Stimulated activated CD4-positive, alpha-beta T cell treated with anti-CD3 and anti-CD28 coated beads, Interleukin-12 subunit alpha, Interleukin-12 subunit beta, amount 100 ng/mL, for 24 hours (primary cell): ENCODE data around the gene TMA16.
"Not testable (repeated sequence)": the region's sequence is repeated elsewhere in the genome, so short reads cannot be mapped to it uniquely, and the experiment has no call there.

ENCODE experiments used
- DNase-seq, 2 experiments: peaks; one replicate each; pipeline ENCODE4 v3.0.0-alpha.2; 2020; ENCODE audit warnings: low read depth in 2 of 2

TMA16 gene

GRCh38 chr4:163494360-163495241, at the start of gene TMA16:
Gene TMA16, plus strand, starts transcription at chr4:163494690. Its CDS starts 112 bp downstream, at chr4:163494802.
- peak; percentile 81 to 84 for DNase-seq

GRCh38 chr4:163447023-163447422, 47.5 kb upstream of the TMA16 start:
- not testable (repeated sequence) for DNase-seq

GRCh38 chr4:163447481-163447880, 47.0 kb upstream of the TMA16 start:
- no peak for DNase-seq

GRCh38 chr4:163448540-163449203, 45.8 kb upstream of the TMA16 start:
- DNase-seq = no peak

GRCh38 chr4:163462556-163462955, 31.9 kb upstream of the TMA16 start:
- no peak for DNase-seq

- DNase-seq = no peak
These were observed 27.3 kb upstream of the TMA16 start for GRCh38 chr4:163467082-163467770.

- DNase-seq = no peak
These were observed 24.1 kb upstream of the TMA16 start for GRCh38 chr4:163470391-163470790.

GRCh38 chr4:163473130-163473529, 21.4 kb upstream of the TMA16 start:
- no peak for DNase-seq

GRCh38 chr4:163473576-163473975, 20.9 kb upstream of the TMA16 start, which contains the start of gene TKTL2:
Gene TKTL2, minus strand, starts transcription at chr4:163473754. Its CDS starts 20 bp downstream, at chr4:163473734.
- no peak for DNase-seq

- DNase-seq = no peak
These were observed 20.5 kb upstream of the TMA16 start for GRCh38 chr4:163474027-163474426.

GRCh38 chr4:163476761-163477438, 17.6 kb upstream of the TMA16 start:
- no peak for DNase-seq

GRCh38 chr4:163482190-163482589, 12.3 kb upstream of the TMA16 start:
- DNase-seq = no peak

GRCh38 chr4:163484906-163485305, 9.6 kb upstream of the TMA16 start:
- DNase-seq = peak in 1 of 2 experiments; percentile 35

GRCh38 chr4:163485589-163485988, 8.9 kb upstream of the TMA16 start:
- no peak for DNase-seq

GRCh38 chr4:163486321-163486720, 8.2 kb upstream of the TMA16 start:
- DNase-seq = no peak

GRCh38 chr4:163489929-163490328, 4.6 kb upstream of the TMA16 start:
- no peak for DNase-seq

GRCh38 chr4:163492951-163493504, 1.5 kb upstream of the TMA16 start:
- DNase-seq = no peak

- no peak for DNase-seq
These were observed 689 bp upstream of the TMA16 start for GRCh38 chr4:163493643-163494359.

- no peak for DNase-seq
These were observed 1.4 kb downstream of the TMA16 start for GRCh38 chr4:163495900-163496299.

- no peak for DNase-seq
These were observed 6.1 kb downstream of the TMA16 start for GRCh38 chr4:163500586-163500985.

- DNase-seq = no peak
These were observed 10.9 kb downstream of the TMA16 start for GRCh38 chr4:163505374-163505773.
